ENCODE results near the gene MRPS6. TPM values are rescaled to one million over a fixed set of nuclear protein-coding genes. Genes with fewer than 3 reads are reported as not detected.

Gene MRPS6
- 41.0 to 50.9 TPM (median 43.1 TPM) in 5 replicates for total RNA-seq (2022; extraction: Qiagen RNA extraction; ENCODE audit: low read depth)

DNA sequence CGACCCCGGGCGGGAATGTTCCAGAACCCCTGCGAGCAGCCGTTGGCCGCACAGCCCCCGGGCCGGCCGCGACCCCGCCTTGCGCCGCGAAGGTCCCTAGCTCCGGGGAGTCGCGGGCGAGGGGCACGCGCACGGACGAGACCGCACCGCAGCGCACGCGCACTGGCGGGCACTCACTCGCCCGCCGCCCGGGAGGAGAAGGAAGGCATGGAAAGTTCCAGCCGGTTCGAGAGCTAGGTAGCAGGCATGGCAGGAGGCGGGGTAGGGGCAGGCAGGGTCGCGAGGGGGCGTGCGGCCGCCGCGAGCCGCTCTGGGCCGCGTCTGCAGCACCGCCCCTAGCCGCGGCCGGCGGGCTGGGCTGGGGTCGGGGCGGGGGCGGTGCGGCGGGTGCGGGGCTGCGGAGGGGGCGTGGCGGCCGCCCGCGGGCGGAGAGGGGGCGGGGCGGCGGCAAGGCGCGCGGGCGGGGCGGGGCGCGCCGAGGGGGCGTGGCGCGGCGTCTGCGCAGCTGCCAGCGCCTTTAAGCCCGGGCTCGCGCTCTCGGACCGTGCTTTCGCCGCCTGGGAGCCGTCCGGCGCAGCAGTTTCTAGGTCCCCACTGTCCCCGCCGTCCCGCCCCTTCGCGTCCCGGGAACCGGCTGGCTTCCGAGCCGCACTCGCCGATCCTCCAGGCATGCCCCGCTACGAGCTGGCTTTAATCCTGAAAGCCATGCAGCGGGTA, at the start of gene MRPS6, which contains the start of gene SLC5A3:
MRPS6 (plus strand) TSS at position 547 of the 717 bp plus-strand sequence; CDS start at position 670, 123 bp downstream.
SLC5A3 (plus strand) TSS at position 547 of the 717 bp plus-strand sequence. CDS start 21,621 bp downstream, outside the sequence.

Other genes with a start within 250 kb of the MRPS6 start
- gene ATP5PO, start 157.8 kb upstream of the MRPS6 start, total RNA-seq (2022; extraction: Qiagen RNA extraction; ENCODE audit: low read depth): 131 to 153 TPM (median 146 TPM) in 5 replicates
- gene SLC5A3, start within 50 bp of the MRPS6 start, total RNA-seq (2022; extraction: Qiagen RNA extraction; ENCODE audit: low read depth): 1.4 to 3.9 TPM (median 3.4 TPM) in 5 replicates